Measurements from ENCODE around the gene ALPL.
A peak's percentile ranks its signal among the peaks of the same experiment; 100 is the strongest.

ALPL gene

GRCh38 chr1:21506804-21507203 is 2.4 kb upstream of the ALPL start:
- H3K27me3 ChIP-seq (replicated peaks; ENCODE audit: control insufficient read depth, insufficient read depth, low read length, poor library complexity, severe bottlenecking): peaks cover 26% of the 10 kb centered on the region
- H3K36me3 ChIP-seq (ENCODE audit: control insufficient read depth, insufficient read depth, low read length): no peaks in the 10 kb centered on the region
- no peaks in the 10 kb centered on the region for H3K9me3 ChIP-seq (ENCODE audit: control insufficient read depth, low read length)
- H3K4me1 ChIP-seq (ENCODE audit: control insufficient read depth, insufficient read depth, low read length, poor library complexity, severe bottlenecking): peaks cover 5% of the 10 kb centered on the region
- no peak for DNase-seq
- no peak overlapping the region for H3K4me3 ChIP-seq (ENCODE audit: insufficient read depth, low read depth, low read length, poor library complexity, severe bottlenecking)
- no peak overlapping the region for H3K27ac ChIP-seq (ENCODE audit: insufficient read depth, low read length, poor library complexity, severe bottlenecking)

GRCh38 chr1:21507511-21508270 is 1.5 kb upstream of the ALPL start:
- Histone ChIP-seq H3K27ac (ENCODE audit: insufficient read depth, low read length, poor library complexity, severe bottlenecking) (no peak overlapping the region), H3K9me3 (ENCODE audit: control insufficient read depth, low read length) (no peaks in the 10 kb centered on the region), H3K4me1 (ENCODE audit: control insufficient read depth, insufficient read depth, low read length, poor library complexity, severe bottlenecking) (peaks cover 5% of the 10 kb centered on the region), H3K27me3 (replicated peaks; ENCODE audit: control insufficient read depth, insufficient read depth, low read length, poor library complexity, severe bottlenecking) (peaks cover 26% of the 10 kb centered on the region), H3K4me3 (ENCODE audit: insufficient read depth, low read depth, low read length, poor library complexity, severe bottlenecking) (no peak overlapping the region), H3K36me3 (ENCODE audit: control insufficient read depth, insufficient read depth, low read length) (no peaks in the 10 kb centered on the region)
- DNase-seq: no peak

- Histone ChIP-seq H3K36me3 (ENCODE audit: control insufficient read depth, insufficient read depth, low read length) (no peaks in the 10 kb centered on the region), H3K27ac (ENCODE audit: insufficient read depth, low read length, poor library complexity, severe bottlenecking) (no peak overlapping the region), H3K4me3 (ENCODE audit: insufficient read depth, low read depth, low read length, poor library complexity, severe bottlenecking) (no peak overlapping the region), H3K27me3 (replicated peaks; ENCODE audit: control insufficient read depth, insufficient read depth, low read length, poor library complexity, severe bottlenecking) (peaks cover 26% of the 10 kb centered on the region), H3K4me1 (ENCODE audit: control insufficient read depth, insufficient read depth, low read length, poor library complexity, severe bottlenecking) (peaks cover 5% of the 10 kb centered on the region), H3K9me3 (ENCODE audit: control insufficient read depth, low read length) (no peaks in the 10 kb centered on the region)
- peak; percentile 7 to 27 (median 15) for DNase-seq
These were observed 458 bp upstream of the ALPL start for GRCh38 chr1:21508580-21509350.

GRCh38 chr1:21510113-21510493 is 880 bp downstream of the ALPL start:
- Histone ChIP-seq H3K9me3 (ENCODE audit: control insufficient read depth, low read length) (no peaks in the 10 kb centered on the region), H3K36me3 (ENCODE audit: control insufficient read depth, insufficient read depth, low read length) (no peaks in the 10 kb centered on the region), H3K4me3 (ENCODE audit: insufficient read depth, low read depth, low read length, poor library complexity, severe bottlenecking) (no peak overlapping the region), H3K27me3 (replicated peaks; ENCODE audit: control insufficient read depth, insufficient read depth, low read length, poor library complexity, severe bottlenecking) (peaks cover 28% of the 10 kb centered on the region), H3K4me1 (ENCODE audit: control insufficient read depth, insufficient read depth, low read length, poor library complexity, severe bottlenecking) (peaks cover 5% of the 10 kb centered on the region), H3K27ac (ENCODE audit: insufficient read depth, low read length, poor library complexity, severe bottlenecking) (no peak overlapping the region)
- DNase-seq: no peak

GRCh38 chr1:21510885-21511578 is 1.8 kb downstream of the ALPL start:
- no peaks in the 10 kb centered on the region for H3K9me3 ChIP-seq (ENCODE audit: control insufficient read depth, low read length)
- H3K4me1 ChIP-seq (ENCODE audit: control insufficient read depth, insufficient read depth, low read length, poor library complexity, severe bottlenecking): peaks cover 5% of the 10 kb centered on the region
- H3K4me3 ChIP-seq (ENCODE audit: insufficient read depth, low read depth, low read length, poor library complexity, severe bottlenecking): no peak overlapping the region
- DNase-seq: no peak
- peaks cover 28% of the 10 kb centered on the region for H3K27me3 ChIP-seq (replicated peaks; ENCODE audit: control insufficient read depth, insufficient read depth, low read length, poor library complexity, severe bottlenecking)
- no peaks in the 10 kb centered on the region for H3K36me3 ChIP-seq (ENCODE audit: control insufficient read depth, insufficient read depth, low read length)
- H3K27ac ChIP-seq (ENCODE audit: insufficient read depth, low read length, poor library complexity, severe bottlenecking): no peak overlapping the region

GRCh38 chr1:21511579-21512522 is 2.6 kb downstream of the ALPL start:
- H3K9me3 ChIP-seq (ENCODE audit: control insufficient read depth, low read length): no peaks in the 10 kb centered on the region
- H3K27ac ChIP-seq (ENCODE audit: insufficient read depth, low read length, poor library complexity, severe bottlenecking): no peak overlapping the region
- H3K4me1 ChIP-seq (ENCODE audit: control insufficient read depth, insufficient read depth, low read length, poor library complexity, severe bottlenecking): peaks cover 5% of the 10 kb centered on the region
- H3K36me3 ChIP-seq (ENCODE audit: control insufficient read depth, insufficient read depth, low read length): no peaks in the 10 kb centered on the region
- no peak overlapping the region for H3K4me3 ChIP-seq (ENCODE audit: insufficient read depth, low read depth, low read length, poor library complexity, severe bottlenecking)
- DNase-seq: no peak
- peaks cover 24% of the 10 kb centered on the region for H3K27me3 ChIP-seq (replicated peaks; ENCODE audit: control insufficient read depth, insufficient read depth, low read length, poor library complexity, severe bottlenecking)

- Histone ChIP-seq H3K27ac (ENCODE audit: insufficient read depth, low read length, poor library complexity, severe bottlenecking) (no peak overlapping the region), H3K9me3 (ENCODE audit: control insufficient read depth, low read length) (no peaks in the 10 kb centered on the region), H3K4me1 (ENCODE audit: control insufficient read depth, insufficient read depth, low read length, poor library complexity, severe bottlenecking) (no peaks in the 10 kb centered on the region), H3K4me3 (ENCODE audit: insufficient read depth, low read depth, low read length, poor library complexity, severe bottlenecking) (no peak overlapping the region), H3K36me3 (ENCODE audit: control insufficient read depth, insufficient read depth, low read length) (no peaks in the 10 kb centered on the region), H3K27me3 (replicated peaks; ENCODE audit: control insufficient read depth, insufficient read depth, low read length, poor library complexity, severe bottlenecking) (peaks cover 3% of the 10 kb centered on the region)
- no peak for DNase-seq
These were observed 5.0 kb downstream of the ALPL start for GRCh38 chr1:21514245-21514644.

- H3K36me3 ChIP-seq (ENCODE audit: control insufficient read depth, insufficient read depth, low read length): no peaks in the 10 kb centered on the region
- H3K27ac ChIP-seq (ENCODE audit: insufficient read depth, low read length, poor library complexity, severe bottlenecking): no peak overlapping the region
- H3K4me1 ChIP-seq (ENCODE audit: control insufficient read depth, insufficient read depth, low read length, poor library complexity, severe bottlenecking): no peaks in the 10 kb centered on the region
- H3K27me3 ChIP-seq (replicated peaks; ENCODE audit: control insufficient read depth, insufficient read depth, low read length, poor library complexity, severe bottlenecking): peaks cover 3% of the 10 kb centered on the region
- H3K4me3 ChIP-seq (ENCODE audit: insufficient read depth, low read depth, low read length, poor library complexity, severe bottlenecking): no peak overlapping the region
- DNase-seq: no peak
- no peaks in the 10 kb centered on the region for H3K9me3 ChIP-seq (ENCODE audit: control insufficient read depth, low read length)
These were observed 8.0 kb downstream of the ALPL start for GRCh38 chr1:21517161-21517589.

- no peak overlapping the region for H3K27ac ChIP-seq (ENCODE audit: insufficient read depth, low read length, poor library complexity, severe bottlenecking)
- DNase-seq: no peak
- no peaks in the 10 kb centered on the region for H3K36me3 ChIP-seq (ENCODE audit: control insufficient read depth, insufficient read depth, low read length)
- no peaks in the 10 kb centered on the region for H3K4me1 ChIP-seq (ENCODE audit: control insufficient read depth, insufficient read depth, low read length, poor library complexity, severe bottlenecking)
- H3K9me3 ChIP-seq (ENCODE audit: control insufficient read depth, low read length): no peaks in the 10 kb centered on the region
- H3K27me3 ChIP-seq (replicated peaks; ENCODE audit: control insufficient read depth, insufficient read depth, low read length, poor library complexity, severe bottlenecking): peaks cover 3% of the 10 kb centered on the region
- H3K4me3 ChIP-seq (ENCODE audit: insufficient read depth, low read depth, low read length, poor library complexity, severe bottlenecking): no peak overlapping the region
These were observed 8.6 kb downstream of the ALPL start for GRCh38 chr1:21517660-21518480.
